ENCODE data around the gene TIMM8B. TPM values are rescaled to one million over a fixed set of nuclear protein-coding genes. Genes with fewer than 3 reads are reported as not detected.

Gene TIMM8B
- total and polyA plus RNA-seq, 10 of the 15 experiments (the other 5 are each of a cell fraction or from before 2014, with no cell fraction given), result 64.9 to 271 (median 139) TPM

- TF ChIP-seq, protein P1, sequence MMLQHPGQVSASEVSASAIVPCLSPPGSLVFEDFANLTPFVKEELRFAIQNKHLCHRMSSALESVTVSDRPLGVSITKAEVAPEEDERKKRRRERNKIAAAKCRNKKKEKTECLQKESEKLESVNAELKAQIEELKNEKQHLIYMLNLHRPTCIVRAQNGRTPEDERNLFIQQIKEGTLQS (IDR thresholded peaks at IDR 0.05; ENCODE audit: borderline replicate concordance, extremely low read depth, low read depth, low read length), result peak; percentile 40; the same call in 1 of the 2 replicates
Measured at GRCh38 chr11:112085822-112086421, 634 bp downstream of the TIMM8B start (continued).

- intact Hi-C loops (cut with micrococcal nuclease; ENCODE audit: unreplicated experiment), result no loop called here
- Histone ChIP-seq H3K4me3 (no peak overlapping the region), H3K4me2 (ENCODE audit: control insufficient read depth, insufficient read depth) (no peak overlapping the region), H3K36me3 (ENCODE audit: control insufficient read depth in 2 of 2, insufficient read depth in 2 of 2, low read length in 1 of 2) (peaks cover 3 to 9% of the 10 kb centered on the region in 2 experiments), H3K27me3 (replicated peaks in 1 of 2; ENCODE audit: control insufficient read depth in 2 of 2, insufficient read depth in 2 of 2, low read length in 1 of 2) (no peaks in the 10 kb centered on the region), H3K79me2 (ENCODE audit: control insufficient read depth, insufficient read depth, low read length) (peaks cover 28% of the 10 kb centered on the region), H2AFZ (ENCODE audit: control insufficient read depth, low read depth, low read length) (no peak overlapping the region), H3K9me3 (replicated peaks; ENCODE audit: control insufficient read depth, insufficient read depth, low read length) (no peaks in the 10 kb centered on the region), H3K4me1 (ENCODE audit: control insufficient read depth, insufficient read depth, low read length) (no peaks in the 10 kb centered on the region; the same call in 1 of the 2 replicates), H4K20me1 (ENCODE audit: control insufficient read depth, insufficient read depth) (no peaks in the 10 kb centered on the region), H3K9ac (ENCODE audit: control insufficient read depth, insufficient read depth, low read length) (no peak overlapping the region), H3K27ac (ENCODE audit: control insufficient read depth, insufficient read depth) (no peak overlapping the region)
- no peak for DNase-seq (ENCODE audit: low read depth, low spot score)
- in situ Hi-C loops (cut with MboI), result no loop called here
- SMC1A ChIA-PET (ENCODE audit: uncharacterized antibody, unreplicated experiment), result no interaction called here
- TF ChIP-seq SREBF1 (IDR thresholded peaks at IDR 0.05; ENCODE audit: low read length) (no peak), RUNX3 (IDR thresholded peaks at IDR 0.05; ENCODE audit: low read length) (peak; percentile 34; the same call in 1 of the 2 replicates)
- no peak for ATAC-seq
- RAD21 ChIA-PET (ENCODE audit: unreplicated experiment), result no interaction called here
- no peak for FAIRE-seq
- POLR2A ChIA-PET, result interaction anchor here (0.5 kb wide), 1 partner anchor 14 kb away, joined by 6 read pairs; no protein-coding TSS in a partner anchor
- no TSS peak for BruUV-seq (replicated peaks)
- CTCF ChIA-PET, result interaction anchor here (1.2 kb wide), 1 partner anchor 30 kb away, joined by 3 read pairs; no protein-coding TSS in a partner anchor
- WGBS (ENCODE audit: insufficient coverage, insufficient replicate concordance, low lambda C conversion rate, missing lambda C conversion rate), result 13% methylated on average over 4 of the region's 4 CpGs
Measured at GRCh38 chr11:112082729-112083128, 3.8 kb downstream of the TIMM8B start.
